HepG2 (cell line): Measurements from ENCODE around the gene FMN2. TPM values are rescaled to one million over a fixed set of nuclear protein-coding genes. Genes with fewer than 3 reads are reported as not detected.

Experiments used
- ATAC-seq: fragments of 200-7000 bp; cut with Tn5 transposase; 3 replicates; pipeline ENCODE4 v1.9.1; 2020; ENCODE audit warnings: mild to moderate bottlenecking, moderate library complexity
- BruUV-seq: library from RNA; stranded (reverse); fragments of 400-500 nt; replicated peaks from 2 replicates; lab custom pipeline; 2021; lab: Mats Ljungman, UMichigan
- CTCF ChIA-PET: fragments of 300-600 bp; formaldehyde crosslinking; extraction: SDS; loops from one replicate; lab custom pipeline; 2021; ENCODE audit warnings: low total read pairs, inconsistent platforms, low intra/inter-chr PET ratio; lab: Yijun Ruan, JAX
- POLR2A ChIA-PET: fragments of 350-600 bp; sonication (Branson Sonifier 250); formaldehyde crosslinking; loops from one replicate; lab custom pipeline; 2020; ENCODE audit warnings: antibody characterized with exemption, inconsistent platforms; lab: Yijun Ruan, JAX
- DNase-seq: peaks from one replicate; pipeline ENCODE4 v3.0.0-alpha.2; 2015; ENCODE audit warnings: low spot score
- FAIRE-seq: peaks from 3 replicates; lab custom pipeline; 2011; peaks lifted over from hg19 to GRCh38; lab: Jason Lieb, UNC
- H2AFZ ChIP-seq: one replicate; pipeline ENCODE4 v1.6.1; 2011; ENCODE audit warnings: low read length, inconsistent platforms
- H3K27ac ChIP-seq: fragments of 300-600 bp; 3 replicates; pipeline ENCODE4 v1.8.0; 2011; ENCODE audit warnings: mixed run types, mild to moderate bottlenecking, mixed read lengths, low read length, inconsistent platforms; ENCODE audit not compliant: insufficient read depth; ENCODE audit errors: extremely low read length
- H3K27me3 ChIP-seq, 2 experiments: fragments of 200-600 bp in 1 of 2; 2 replicates in 1 of 2; 3 replicates in 1 of 2; pipeline versions ENCODE4 v1.6.0 to v1.8.0; 2011; ENCODE audit warnings: low read length in 2 of 2, mild to moderate bottlenecking in 2 of 2, moderate library complexity in 2 of 2, inconsistent platforms in 1 of 2; ENCODE audit not compliant: insufficient read depth in 2 of 2, control insufficient read depth in 1 of 2
- H3K36me3 ChIP-seq, 2 experiments: fragments of 200-600 bp in 1 of 2; replicated peaks in 1 of 2; 2 replicates in 1 of 2; 3 replicates in 1 of 2; pipeline versions ENCODE4 v1.5.1 to v1.8.0; 2011; ENCODE audit warnings: low read length in 2 of 2, inconsistent platforms in 1 of 2; ENCODE audit not compliant: insufficient read depth in 2 of 2, control insufficient read depth in 1 of 2
- H3K4me1 ChIP-seq: 2 replicates; pipeline ENCODE4 v1.5.1; 2012; ENCODE audit warnings: low read length, inconsistent platforms; ENCODE audit not compliant: insufficient read depth
- H3K4me2 ChIP-seq: 2 replicates; pipeline ENCODE4 v1.6.0; 2011; ENCODE audit warnings: low read depth, low read length, inconsistent platforms
- H3K4me3 ChIP-seq, 3 experiments: fragments of 200-600 bp in 1 of 3; sonication (generic), shearing (Covaris generic) in 1 of 3; replicated peaks in 1 of 3; 2 replicates each; pipeline ENCODE4 v1.5.1; 2011 to 2016; ENCODE audit warnings: low read length in 3 of 3, inconsistent platforms in 2 of 3, low read depth in 2 of 3, mild to moderate bottlenecking in 2 of 3, control low read depth in 1 of 3, mixed read lengths in 1 of 3; ENCODE audit not compliant: insufficient read depth in 1 of 3
- H3K79me2 ChIP-seq: one replicate; pipeline ENCODE4 v1.6.1; 2011; ENCODE audit warnings: low read length, inconsistent platforms; ENCODE audit not compliant: insufficient read depth
- H3K9ac ChIP-seq: 2 replicates; pipeline ENCODE4 v1.6.0; 2011; ENCODE audit warnings: mild to moderate bottlenecking, low read depth, low read length, inconsistent platforms; ENCODE audit not compliant: insufficient read depth
- H3K9me3 ChIP-seq: 2 replicates; pipeline ENCODE4 v1.5.1; 2012; ENCODE audit warnings: mild to moderate bottlenecking, low read length
- H4K20me1 ChIP-seq: 2 replicates; pipeline ENCODE4 v1.6.0; 2011; ENCODE audit warnings: inconsistent platforms, mild to moderate bottlenecking, low read length, moderate library complexity; ENCODE audit not compliant: insufficient read depth
- BRD4 ChIP-seq: sonication (generic); formaldehyde crosslinking; IDR thresholded peaks from 2 replicates; pipeline ENCODE4 v1.4.0; 2020; ENCODE audit warnings: missing genetic modification reagents
- CEBPB ChIP-seq: IDR thresholded peaks from 2 replicates; pipeline ENCODE4 v1.6.1; 2011; ENCODE audit warnings: low read depth, low read length, improper control_type of control experiment, borderline replicate concordance
- CEBPG ChIP-seq: IDR thresholded peaks from 2 replicates; pipeline ENCODE4 v1.6.1; 2016
- CREB1 ChIP-seq, 2 experiments: fragments of 450-650 bp in 1 of 2; IDR thresholded peaks; 2 replicates each; pipeline ENCODE4 v1.6.1; 2016 to 2017; ENCODE audit warnings: control low read depth in 1 of 2, mild to moderate bottlenecking in 1 of 2, missing compliant biosample characterization in 1 of 2, missing genetic modification characterization in 1 of 2
- SATB2 ChIP-seq: sonication (generic); formaldehyde crosslinking; IDR thresholded peaks from 2 replicates; pipeline ENCODE4 v1.5.0; 2020; ENCODE audit warnings: missing genetic modification reagents
- SOX5 ChIP-seq: IDR thresholded peaks from 2 replicates; pipeline ENCODE4 v1.6.1; 2016; ENCODE audit warnings: borderline replicate concordance
- TRIM24 ChIP-seq: sonication (generic); formaldehyde crosslinking; IDR thresholded peaks from 2 replicates; pipeline ENCODE4 v1.8.0; 2022; ENCODE audit warnings: mild to moderate bottlenecking, missing genetic modification reagents
- ZBTB42 ChIP-seq: sonication (generic); formaldehyde crosslinking; IDR thresholded peaks from 2 replicates; pipeline ENCODE4 v1.5.0; 2020; ENCODE audit warnings: mild to moderate bottlenecking, missing genetic modification reagents
- WGBS: methylation state at CpG from one replicate; pipeline ENCODE4 v1.1.6; 2017; ENCODE audit warnings: low lambda C conversion rate; 5-methylcytosine and 5-hydroxymethylcytosine counted together
- in situ Hi-C: cut with HindIII; loops from 2 replicates; pipeline ENCODE4 v1.10.0; 2017; ENCODE audit warnings: low pct_unique_long_range_greater_than_20kb; ENCODE audit not compliant: extremely low pct_ligation_motif_present
- intact Hi-C: fragments of 100-400 bp; cut with micrococcal nuclease; formaldehyde crosslinking; loops from one replicate; pipeline ENCODE4 v1.10.0; 2022; ENCODE audit not compliant: unreplicated experiment
- polyA plus RNA-seq, 8 experiments: library from polyadenylated mRNA; depleted of rRNA in 3 of 8; stranded (reverse) in 7 of 8; unstranded in 1 of 8; fragments of >200 nt; fragmentation: Illumina TruSeq in 4 of 8; extraction: Trizol in 4 of 8; gene quantifications; 2 replicates each; pipeline versions ENCODE4 v1.2.1 to v1.2.3, GENCODE V29; 2011 to 2016; ENCODE audit warnings: low read depth in 4 of 8, missing spikeins in 1 of 8, mixed read lengths in 1 of 8; ENCODE audit not compliant: insufficient read depth in 1 of 8
- total RNA-seq, 5 experiments: library from RNA; depleted of rRNA; stranded (reverse); fragments of >200 nt; fragmentation: Illumina TruSeq; extraction: Trizol; gene quantifications; 2 replicates each; pipeline ENCODE4 v1.2.3, GENCODE V29; 2016; ENCODE audit warnings: low read depth in 1 of 5
- TF ChIP-seq, protein P1 (sequence below): sonication (generic); formaldehyde crosslinking; IDR thresholded peaks from 2 replicates; pipeline ENCODE4 v1.8.0; 2022; ENCODE audit warnings: mild to moderate bottlenecking, missing genetic modification reagents, moderate library complexity

FMN2 gene
- total and polyA plus RNA-seq, 2 of the 13 experiments (the other 11 are each of a cell fraction or from before 2014, with no cell fraction given), result not detected

DNA sequence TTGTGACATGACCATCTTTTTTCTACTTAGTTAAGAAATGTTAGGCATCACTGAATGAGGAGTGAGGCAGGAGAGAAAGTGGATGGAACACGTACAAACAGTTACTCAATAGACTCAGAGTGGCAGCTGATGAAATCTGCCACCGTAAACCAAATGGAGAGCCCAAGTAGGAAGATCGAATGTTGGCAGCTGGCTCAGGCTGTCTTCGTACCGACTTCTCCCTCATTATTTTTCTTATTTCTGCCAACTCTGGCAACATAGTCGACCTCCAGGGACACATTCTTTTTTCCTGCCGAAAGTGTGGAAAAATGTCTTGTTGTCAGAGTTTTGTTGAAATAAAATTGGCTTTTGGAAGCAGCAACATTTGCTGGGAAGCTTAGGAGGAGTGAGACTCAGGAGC is 377.0 kb downstream of the FMN2 start (continued):
- no peak for TF ChIP-seq BRD4 (CRISPR knock-in tag)

DNA sequence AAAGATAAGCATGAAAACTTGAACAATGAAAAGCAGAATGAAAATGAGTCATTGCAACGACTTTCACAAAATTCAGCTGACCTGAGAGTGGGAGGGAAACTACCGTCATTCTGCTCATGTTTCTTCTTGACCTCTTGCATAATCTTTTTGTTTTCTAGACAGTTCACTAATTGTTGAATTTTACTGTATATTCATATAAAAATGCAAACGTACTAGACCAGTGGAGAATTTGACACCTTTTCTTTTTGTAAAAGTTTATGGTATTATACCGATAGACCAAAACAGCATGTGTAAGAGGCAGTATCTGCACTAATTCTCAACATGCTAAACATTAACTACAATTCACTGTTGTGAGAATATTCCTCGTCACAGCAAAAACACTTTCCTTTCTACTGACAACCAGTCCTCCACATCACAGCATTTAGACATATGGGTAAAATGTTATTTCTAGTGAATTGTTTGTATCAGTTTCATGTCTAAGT is 382.5 kb downstream of the FMN2 start:
- H3K4me3 ChIP-seq, result no peak overlapping the region
- TF ChIP-seq ZBTB42 (CRISPR knock-in tag), result no peak
- TF ChIP-seq SATB2 (CRISPR knock-in tag), result no peak
- 0 out of 2 replicates have a peak, but pooled peaks have one; percentile 25 for TF ChIP-seq CEBPB
- TF ChIP-seq CREB1 (IDR thresholded peaks at IDR 0.05), result no peak
- TF ChIP-seq CREB1 (CRISPR knock-in tag; IDR thresholded peaks at IDR 0.05), result no peak
- TF ChIP-seq, protein P1, sequence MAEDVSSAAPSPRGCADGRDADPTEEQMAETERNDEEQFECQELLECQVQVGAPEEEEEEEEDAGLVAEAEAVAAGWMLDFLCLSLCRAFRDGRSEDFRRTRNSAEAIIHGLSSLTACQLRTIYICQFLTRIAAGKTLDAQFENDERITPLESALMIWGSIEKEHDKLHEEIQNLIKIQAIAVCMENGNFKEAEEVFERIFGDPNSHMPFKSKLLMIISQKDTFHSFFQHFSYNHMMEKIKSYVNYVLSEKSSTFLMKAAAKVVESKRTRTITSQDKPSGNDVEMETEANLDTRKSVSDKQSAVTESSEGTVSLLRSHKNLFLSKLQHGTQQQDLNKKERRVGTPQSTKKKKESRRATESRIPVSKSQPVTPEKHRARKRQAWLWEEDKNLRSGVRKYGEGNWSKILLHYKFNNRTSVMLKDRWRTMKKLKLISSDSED (CRISPR knock-in tag), result no peak
- no peak for TF ChIP-seq TRIM24 (CRISPR knock-in tag)
- TF ChIP-seq CEBPG (CRISPR knock-in tag), result peak; percentile 31; the same call in 1 of the 2 replicates
- TF ChIP-seq SOX5 (CRISPR knock-in tag), result peak; percentile 26; the same call in 1 of the 2 replicates
- DNase-seq (no peak), FAIRE-seq (no peak), ATAC-seq (no peak)
- no peaks in the 10 kb centered on the region for H3K4me1 ChIP-seq
- WGBS, result 3% methylated on average over 5 of the region's 5 CpGs
- H3K27me3 ChIP-seq, result no peaks in the 10 kb centered on the region
- intact Hi-C loops (no loop called here), in situ Hi-C loops (no loop called here)
- no peaks in the 10 kb centered on the region for H4K20me1 ChIP-seq
- no peak overlapping the region for H3K9ac ChIP-seq
- H3K79me2 ChIP-seq, result no peaks in the 10 kb centered on the region
- H3K4me2 ChIP-seq, result no peak overlapping the region
- no peaks in the 10 kb centered on the region for H3K36me3 ChIP-seq
- CTCF ChIA-PET, result no interaction called here
- H3K9me3 ChIP-seq, result no peaks in the 10 kb centered on the region
- no peak overlapping the region for H3K27ac ChIP-seq
- no TSS peak for BruUV-seq
- POLR2A ChIA-PET, result no interaction called here
- H2AFZ ChIP-seq, result no peak overlapping the region
